Body of pancreas (tissue), 4 donors: ENCODE data around the gene FBLN2. TPM values are rescaled to one million over a fixed set of nuclear protein-coding genes. Genes with fewer than 3 reads are reported as not detected.

Experiments
- ATAC-seq: fragments of 150-250 bp; one replicate; pipeline ENCODE4 v1.9.1; 2016
- DNase-seq, 4 donors: peaks; one replicate each; pipeline ENCODE4 v3.0.0-alpha.2; 2019
- H3K27ac ChIP-seq, 4 donors: fragments of 200-600 bp; sonication (generic); 1 replicate in 3 of 4; 2 replicates in 1 of 4; pipeline versions ENCODE4 v1.5.1 to v1.6.1; 2016 to 2019; ENCODE audit warnings: mild to moderate bottlenecking in 1 of 4, mixed read lengths in 1 of 4, moderate library complexity in 1 of 4
- H3K27me3 ChIP-seq, 2 donors: fragments of 200-600 bp; sonication (generic); one replicate each; pipeline ENCODE4 v1.6.0; 2016; ENCODE audit warnings: mild to moderate bottlenecking in 1 of 2
- H3K36me3 ChIP-seq, 2 donors: fragments of 200-600 bp; sonication (generic); replicated peaks in 1 of 2; 2 replicates each; pipeline ENCODE4 v1.5.1; 2016; ENCODE audit warnings: low read depth in 2 of 2; ENCODE audit not compliant: insufficient read depth in 1 of 2
- H3K4me1 ChIP-seq: fragments of 200-600 bp; sonication (generic); one replicate; pipeline ENCODE4 v1.6.0; 2016
- H3K4me3 ChIP-seq, 2 donors: fragments of 200-600 bp; sonication (generic); 1 replicate in 1 of 2; 2 replicates in 1 of 2; pipeline ENCODE4 v1.5.1; 2016 to 2019
- H3K9me3 ChIP-seq, 3 donors: fragments of 200-600 bp; sonication (generic); 1 replicate in 2 of 3; 2 replicates in 1 of 3; pipeline ENCODE4 v1.5.1; 2016
- CTCF ChIP-seq, 7 experiments: fragments of 450-650 bp in 4 of 7; fragments of 200-600 bp in 3 of 7; sonication (generic) in 3 of 7; IDR thresholded peaks; one replicate each; pipeline ENCODE4 v1.5.1; 2016 to 2019; ENCODE audit warnings: antibody characterized with exemption in 7 of 7
- POLR2A ChIP-seq, 3 donors: fragments of 450-650 bp; IDR thresholded peaks; one replicate each; pipeline ENCODE4 v1.6.1; 2016; ENCODE audit warnings: antibody characterized with exemption in 3 of 3, mild to moderate bottlenecking in 2 of 3
- WGBS, 2 donors: methylation state at CpG; one replicate each; pipeline ENCODE4 v1.1.5; 2017; 5-methylcytosine and 5-hydroxymethylcytosine counted together
- intact Hi-C: fragments of 100-400 bp; cut with DNase I; formaldehyde crosslinking; loops from one replicate; pipeline ENCODE4 v1.15.1; 2023
- total RNA-seq, 2 donors: library from RNA; depleted of rRNA; stranded (reverse); fragments of >200 nt; gene quantifications; one replicate each; pipeline ENCODE4 v1.1.0, GENCODE V29; 2016

The FBLN2 gene
- total RNA-seq, 2 donors from 2014 or later = 18.9 to 54.7 TPM

DNA sequence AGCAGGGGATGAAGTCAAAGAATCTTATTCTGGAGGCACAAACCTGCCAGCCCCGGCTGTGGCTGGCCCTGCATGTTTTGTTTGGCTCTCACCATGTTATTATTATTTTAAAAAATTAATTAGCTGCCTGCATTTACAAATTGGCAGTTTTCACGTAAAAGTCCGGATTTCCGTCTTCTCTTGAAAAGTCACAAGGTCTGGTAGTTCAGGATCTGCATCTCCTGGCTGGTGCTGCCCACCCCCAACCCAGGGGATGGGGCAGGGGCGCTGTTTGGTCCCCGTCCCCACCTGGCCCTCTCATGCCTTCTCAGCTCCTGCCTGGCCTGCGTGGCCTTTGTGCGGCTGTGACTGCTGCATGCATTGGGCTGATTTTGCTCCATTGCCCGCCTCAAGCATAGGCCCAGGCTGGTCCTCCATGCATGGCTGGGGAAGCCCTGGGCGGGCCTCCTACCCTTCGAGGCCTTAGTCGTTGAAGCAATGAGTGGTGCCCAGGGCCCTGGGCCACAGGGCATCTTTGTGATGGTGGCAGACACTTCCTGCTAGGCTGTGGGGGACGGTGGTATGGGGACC is 2.0 kb downstream of the FBLN2 start:
- no peaks in the 10 kb centered on the region for H3K9me3 ChIP-seq
- no peak overlapping the region for H3K27ac ChIP-seq
- no peak for DNase-seq
- H3K36me3 ChIP-seq = no peaks in the 10 kb centered on the region
- WGBS, 2 donors = 80 to 87% methylated on average over 11 to 13 of the region's 13 CpGs
- TF ChIP-seq POLR2A (IDR thresholded peaks at IDR 0.05) (no peak), CTCF (IDR thresholded peaks at IDR 0.05) (no peak)
- peaks cover 0 to 9% of the 10 kb centered on the region in 2 donors for H3K27me3 ChIP-seq
- intact Hi-C loops = no loop called here
- H3K4me1 ChIP-seq = peaks cover 5% of the 10 kb centered on the region
- no peak for ATAC-seq
- H3K4me3 ChIP-seq = no peak overlapping the region

GRCh38 chr3:13552857-13553652 is 4.1 kb downstream of the FBLN2 start:
- Histone ChIP-seq H3K36me3 (no peaks in the 10 kb centered on the region), H3K4me1 (peaks cover 5% of the 10 kb centered on the region), H3K27ac (no peak overlapping the region), H3K27me3 (peaks cover 0 to 8% of the 10 kb centered on the region in 2 donors), H3K9me3 (no peaks in the 10 kb centered on the region), H3K4me3 (no peak overlapping the region)
- intact Hi-C loops = no loop called here
- DNase-seq = no peak
- no peak for ATAC-seq
- WGBS, 2 donors = 46 to 50% methylated on average over 24 to 28 of the region's 28 CpGs
- no peak for TF ChIP-seq CTCF (IDR thresholded peaks at IDR 0.05)
- no peak for TF ChIP-seq POLR2A (IDR thresholded peaks at IDR 0.05)

- WGBS, 2 donors = 52 to 66% methylated on average over 5 to 12 of the region's 12 CpGs
- no peaks in the 10 kb centered on the region for H3K36me3 ChIP-seq
- peaks cover 1% of the 10 kb centered on the region for H3K4me1 ChIP-seq
- H3K9me3 ChIP-seq = no peaks in the 10 kb centered on the region
- ATAC-seq (no peak), DNase-seq (no peak)
- intact Hi-C loops = no loop called here
- H3K4me3 ChIP-seq = no peak overlapping the region
- no peak for TF ChIP-seq CTCF (IDR thresholded peaks at IDR 0.05)
- peaks cover 0 to 2% of the 10 kb centered on the region in 2 donors for H3K27me3 ChIP-seq
- H3K27ac ChIP-seq = no peak overlapping the region
These were observed 4.8 kb downstream of the FBLN2 start for GRCh38 chr3:13553686-13554085.

GRCh38 chr3:13555753-13556152 is 6.8 kb downstream of the FBLN2 start:
- TF ChIP-seq CTCF (IDR thresholded peaks at IDR 0.05) = no peak
- intact Hi-C loops = no loop called here
- DNase-seq (no peak), ATAC-seq (no peak)
- no peak overlapping the region for H3K4me3 ChIP-seq
- H3K27ac ChIP-seq = no peak overlapping the region
- WGBS, 2 donors = 69 to 80% methylated on average over 11 of the region's 11 CpGs
- H3K36me3 ChIP-seq = no peaks in the 10 kb centered on the region
- H3K27me3 ChIP-seq = no peaks in the 10 kb centered on the region
- no peaks in the 10 kb centered on the region for H3K9me3 ChIP-seq
- H3K4me1 ChIP-seq = no peaks in the 10 kb centered on the region

DNA sequence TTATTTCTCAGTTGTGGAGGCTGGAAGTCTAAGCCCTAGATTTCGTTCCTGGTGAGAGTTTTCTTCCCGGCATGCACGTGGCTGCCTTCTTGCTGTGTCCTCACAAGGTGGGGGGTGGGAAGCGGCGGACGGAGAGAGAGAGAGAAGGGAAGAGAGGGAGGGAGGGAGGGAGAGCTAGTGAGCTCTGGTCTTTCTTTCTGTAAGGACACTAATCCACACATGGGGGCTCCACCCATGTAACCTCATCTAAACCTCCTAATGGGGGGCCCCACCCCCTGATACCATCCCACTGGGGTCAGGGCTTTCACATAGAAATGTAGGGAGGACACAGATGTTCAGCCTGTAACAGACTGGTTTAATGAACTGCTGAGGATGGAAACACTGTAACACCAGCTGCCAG is 7.3 kb downstream of the FBLN2 start:
- H3K9me3 ChIP-seq = no peaks in the 10 kb centered on the region
- no peak overlapping the region for H3K4me3 ChIP-seq
- intact Hi-C loops = no loop called here
- 39 to 46% methylated on average over 6 of the region's 6 CpGs for WGBS, 2 donors
- no peaks in the 10 kb centered on the region for H3K36me3 ChIP-seq
- no peak for DNase-seq
- no peaks in the 10 kb centered on the region for H3K4me1 ChIP-seq
- no peak overlapping the region for H3K27ac ChIP-seq
- TF ChIP-seq CTCF (IDR thresholded peaks at IDR 0.05) = no peak
- TF ChIP-seq POLR2A (IDR thresholded peaks at IDR 0.05) = no peak
- no peaks in the 10 kb centered on the region for H3K27me3 ChIP-seq
- ATAC-seq = no peak
